ENCODE data around the gene SPTBN5. TPM values are rescaled to one million over a fixed set of nuclear protein-coding genes. Genes with fewer than 3 reads are reported as not detected.

SPTBN5 gene
- total RNA-seq, 4 donors from 2014 or later = 1.3 to 3.3 (median 2.0) TPM

GRCh38 chr15:41885321-41885720 lies 8.5 kb downstream of the SPTBN5 start:
- no peak for DNase-seq (ENCODE audit: low spot score in 2 of 2)
- intact Hi-C loops (cut with DNase I; ENCODE audit: low total_unique reads) = no loop called here
- H3K4me3 ChIP-seq (ENCODE audit: low read depth, poor library complexity, severe bottlenecking) = no peak overlapping the region
- TF ChIP-seq POLR2A (IDR thresholded peaks at IDR 0.05) (no peak), CTCF (IDR thresholded peaks at IDR 0.05) (no peak)

- intact Hi-C loops (cut with DNase I; ENCODE audit: low total_unique reads) = no loop called here
- no peak for TF ChIP-seq CTCF (IDR thresholded peaks at IDR 0.05)
- no peak for TF ChIP-seq POLR2A (IDR thresholded peaks at IDR 0.05)
- 81 to 83% methylated on average over 7 of the region's 7 CpGs for WGBS, 2 donors
- no peak overlapping the region for H3K4me3 ChIP-seq (ENCODE audit: low read depth, poor library complexity, severe bottlenecking)
- no peak for DNase-seq (ENCODE audit: low spot score in 2 of 2)
These were observed 9.4 kb downstream of the SPTBN5 start for GRCh38 chr15:41884458-41884857.

GRCh38 chr15:41883484-41883825 lies 10.4 kb downstream of the SPTBN5 start:
- 89 to 97% methylated on average over 2 of the region's 2 CpGs for WGBS, 2 donors
- no peak overlapping the region for H3K4me3 ChIP-seq (ENCODE audit: low read depth, poor library complexity, severe bottlenecking)
- DNase-seq (ENCODE audit: low spot score in 2 of 2) = no peak
- intact Hi-C loops (cut with DNase I; ENCODE audit: low total_unique reads) = no loop called here
- no peak for TF ChIP-seq POLR2A (IDR thresholded peaks at IDR 0.05)
- no peak for TF ChIP-seq CTCF (IDR thresholded peaks at IDR 0.05)

- DNase-seq (ENCODE audit: low spot score in 2 of 2) = no peak
- H3K4me3 ChIP-seq (ENCODE audit: low read depth, poor library complexity, severe bottlenecking) = no peak overlapping the region
- TF ChIP-seq CTCF (IDR thresholded peaks at IDR 0.05) = no peak
- no peak for TF ChIP-seq POLR2A (IDR thresholded peaks at IDR 0.05)
- WGBS, 2 donors = 59 to 74% methylated on average over 8 to 13 of the region's 14 CpGs
- intact Hi-C loops (cut with DNase I; ENCODE audit: low total_unique reads) = no loop called here
These were observed 11.0 kb downstream of the SPTBN5 start for GRCh38 chr15:41882689-41883483.

GRCh38 chr15:41881920-41882688 lies 11.7 kb downstream of the SPTBN5 start:
- TF ChIP-seq CTCF (IDR thresholded peaks at IDR 0.05) (no peak), POLR2A (IDR thresholded peaks at IDR 0.05) (no peak)
- no peak for DNase-seq (ENCODE audit: low spot score in 2 of 2)
- no peak overlapping the region for H3K4me3 ChIP-seq (ENCODE audit: low read depth, poor library complexity, severe bottlenecking)
- intact Hi-C loops (cut with DNase I; ENCODE audit: low total_unique reads) = no loop called here
- 12 to 16% methylated on average over 15 to 33 of the region's 81 CpGs for WGBS, 2 donors
